Mucosa of descending colon (tissue), 3 donors: ENCODE measurements around the gene KLHDC7B. TPM values are rescaled to one million over a fixed set of nuclear protein-coding genes. Genes with fewer than 3 reads are reported as not detected.

Source experiments
- ATAC-seq: fragments of 200-7000 bp; cut with Tn5 transposase; one replicate; pipeline ENCODE4 v1.9.1; 2020; ENCODE audit warnings: mild to moderate bottlenecking, moderate library complexity
- DNase-seq, 3 donors: peaks; one replicate each; pipeline ENCODE4 v3.0.0-alpha.2; 2020
- H3K36me3 ChIP-seq: fragments of 200-600 bp; one replicate; pipeline ENCODE4 v1.8.0; 2021; ENCODE audit warnings: low read depth, mild to moderate bottlenecking
- H3K4me1 ChIP-seq: fragments of 200-600 bp; one replicate; pipeline ENCODE4 v1.8.0; 2021; ENCODE audit warnings: low read depth, mild to moderate bottlenecking
- H3K4me3 ChIP-seq: fragments of 200-600 bp; one replicate; pipeline ENCODE4 v1.8.0; 2021; ENCODE audit warnings: mild to moderate bottlenecking
- H3K9me3 ChIP-seq: fragments of 200-600 bp; one replicate; pipeline ENCODE4 v1.8.0; 2021; ENCODE audit warnings: mild to moderate bottlenecking
- intact Hi-C, 2 donors: fragments of 100-400 bp; cut with DNase I in 1 of 2; cut with micrococcal nuclease in 1 of 2; formaldehyde crosslinking; loops; one replicate each; pipeline versions ENCODE4 v1.11.0 to v1.11.1; 2022; cut with DNase I, micrococcal nuclease
- total RNA-seq, 3 donors: library from RNA; stranded (reverse); fragmentation: NEBNext Ultra II Directional in 2 of 3; extraction: Animal tissue kit (Norgen Biotek cat#: 25700) in 2 of 3; gene quantifications; one replicate each; pipeline versions ENCODE4 v1.2.1 to v1.2.4, GENCODE V29; 2021 to 2023
- TF ChIP-seq, protein P1 (sequence below): fragments of 200-600 bp; IDR thresholded peaks from one replicate; pipeline ENCODE4 v1.8.0; 2022; ENCODE audit warnings: antibody characterized with exemption, mild to moderate bottlenecking
- donor health status: DM: no; HTN: no; CAD: no; lungs with moderate emphysema.
- donor health status: DM: no; HTN: no; CAD: no.
- donor health status: DM: no; HTN: yes; CAD: no.

KLHDC7B gene
- total RNA-seq, 3 donors from 2014 or later = 0.55 to 1.7 TPM; not detected in 1

GRCh38 chr22:50523458-50523805 is 22.3 kb upstream of the KLHDC7B start:
- TF ChIP-seq, protein P1, sequence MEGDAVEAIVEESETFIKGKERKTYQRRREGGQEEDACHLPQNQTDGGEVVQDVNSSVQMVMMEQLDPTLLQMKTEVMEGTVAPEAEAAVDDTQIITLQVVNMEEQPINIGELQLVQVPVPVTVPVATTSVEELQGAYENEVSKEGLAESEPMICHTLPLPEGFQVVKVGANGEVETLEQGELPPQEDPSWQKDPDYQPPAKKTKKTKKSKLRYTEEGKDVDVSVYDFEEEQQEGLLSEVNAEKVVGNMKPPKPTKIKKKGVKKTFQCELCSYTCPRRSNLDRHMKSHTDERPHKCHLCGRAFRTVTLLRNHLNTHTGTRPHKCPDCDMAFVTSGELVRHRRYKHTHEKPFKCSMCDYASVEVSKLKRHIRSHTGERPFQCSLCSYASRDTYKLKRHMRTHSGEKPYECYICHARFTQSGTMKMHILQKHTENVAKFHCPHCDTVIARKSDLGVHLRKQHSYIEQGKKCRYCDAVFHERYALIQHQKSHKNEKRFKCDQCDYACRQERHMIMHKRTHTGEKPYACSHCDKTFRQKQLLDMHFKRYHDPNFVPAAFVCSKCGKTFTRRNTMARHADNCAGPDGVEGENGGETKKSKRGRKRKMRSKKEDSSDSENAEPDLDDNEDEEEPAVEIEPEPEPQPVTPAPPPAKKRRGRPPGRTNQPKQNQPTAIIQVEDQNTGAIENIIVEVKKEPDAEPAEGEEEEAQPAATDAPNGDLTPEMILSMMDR = no peak
- ATAC-seq (no peak), DNase-seq (no peak)
- peaks cover 32% of the 10 kb centered on the region for H3K4me1 ChIP-seq
- intact Hi-C loops = no loop called here
- peaks cover 7% of the 10 kb centered on the region for H3K36me3 ChIP-seq
- no peak overlapping the region for H3K4me3 ChIP-seq
- no peaks in the 10 kb centered on the region for H3K9me3 ChIP-seq

GRCh38 chr22:50523806-50524675 is 21.7 kb upstream of the KLHDC7B start:
- ATAC-seq (peak; percentile 4), DNase-seq (peak in 2 of 3 donors; percentile 55 to 76)
- TF ChIP-seq, protein P1 = no peak
- Histone ChIP-seq H3K4me1 (peaks cover 35% of the 10 kb centered on the region), H3K4me3 (peak overlapping the region; percentile 46), H3K9me3 (no peaks in the 10 kb centered on the region), H3K36me3 (peaks cover 7% of the 10 kb centered on the region)
- intact Hi-C loops = no loop called here

DNA sequence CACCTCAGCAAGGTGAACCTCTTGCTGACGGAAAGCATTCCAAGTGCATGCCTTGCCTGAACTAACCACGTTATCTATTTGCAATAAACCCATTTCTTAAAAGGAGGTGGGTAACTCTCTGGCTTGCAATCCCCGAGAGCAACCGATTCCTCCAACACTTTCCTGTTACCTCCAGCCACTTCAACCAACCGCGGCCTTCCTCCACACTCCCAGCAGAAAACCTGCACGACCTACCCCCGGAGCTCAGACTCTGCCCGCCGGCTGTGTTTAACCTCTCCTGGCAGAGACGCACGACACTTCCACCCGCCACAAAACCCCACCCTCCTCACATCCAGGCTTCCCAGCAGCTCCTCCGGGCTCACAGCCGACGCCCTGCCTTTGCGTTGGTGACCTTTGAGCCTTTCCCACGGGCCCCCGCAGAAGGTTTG is 21.0 kb upstream of the KLHDC7B start:
- intact Hi-C loops = loop anchor here in 1 of 2 donors (5.0 kb wide), 1 partner anchor 98 kb away; no protein-coding TSS in a partner anchor
- DNase-seq = no peak
- peak overlapping the region; percentile 46 for H3K4me3 ChIP-seq
- H3K9me3 ChIP-seq = no peaks in the 10 kb centered on the region
- TF ChIP-seq, protein P1 = no peak
- peaks cover 40% of the 10 kb centered on the region for H3K4me1 ChIP-seq
- ATAC-seq = peak; percentile 47
- H3K36me3 ChIP-seq = peaks cover 7% of the 10 kb centered on the region

- Histone ChIP-seq H3K9me3 (no peaks in the 10 kb centered on the region), H3K36me3 (peaks cover 7% of the 10 kb centered on the region), H3K4me3 (peak within 1 kb of the TSS; percentile 46), H3K4me1 (peaks cover 41% of the 10 kb centered on the region)
- intact Hi-C loops = loop anchor here in 1 of 2 donors (5.0 kb wide), 1 partner anchor 97 kb away; no protein-coding TSS in a partner anchor
- peak; percentile 98 for DNase-seq
- TF ChIP-seq, protein P1 = peak; percentile 67
- ATAC-seq = peak; percentile 60
Measured at GRCh38 chr22:50525104-50525857, 20.4 kb upstream of the KLHDC7B start, which contains the start of gene SCO2. Gene SCO2, minus strand, starts transcription at chr22:50525598. Its CDS starts 1,187 bp downstream, at chr22:50524411.

- no peaks in the 10 kb centered on the region for H3K9me3 ChIP-seq
- peaks cover 46% of the 10 kb centered on the region for H3K4me1 ChIP-seq
- DNase-seq (no peak), ATAC-seq (no peak)
- H3K36me3 ChIP-seq = peaks cover 7% of the 10 kb centered on the region
- intact Hi-C loops = loop anchor here in 1 of 2 donors (5.0 kb wide), 1 partner anchor 97 kb away; no protein-coding TSS in a partner anchor
- H3K4me3 ChIP-seq = peak overlapping the region; percentile 46
- TF ChIP-seq, protein P1 = no peak
Measured at GRCh38 chr22:50525858-50526107, 19.9 kb upstream of the KLHDC7B start.
